Measurements from ENCODE around the gene CDH23. TPM values are rescaled to one million over a fixed set of nuclear protein-coding genes. Genes with fewer than 3 reads are reported as not detected.
A peak's percentile ranks its signal among the peaks of the same experiment; 100 is the strongest.
"Not testable (repeated sequence)": the region's sequence is repeated elsewhere in the genome, so short reads cannot be mapped to it uniquely, and the experiment has no call there.

CDH23 gene
- total RNA-seq, 2 experiments from 2014 or later = 0.16 to 0.61 TPM

DNA sequence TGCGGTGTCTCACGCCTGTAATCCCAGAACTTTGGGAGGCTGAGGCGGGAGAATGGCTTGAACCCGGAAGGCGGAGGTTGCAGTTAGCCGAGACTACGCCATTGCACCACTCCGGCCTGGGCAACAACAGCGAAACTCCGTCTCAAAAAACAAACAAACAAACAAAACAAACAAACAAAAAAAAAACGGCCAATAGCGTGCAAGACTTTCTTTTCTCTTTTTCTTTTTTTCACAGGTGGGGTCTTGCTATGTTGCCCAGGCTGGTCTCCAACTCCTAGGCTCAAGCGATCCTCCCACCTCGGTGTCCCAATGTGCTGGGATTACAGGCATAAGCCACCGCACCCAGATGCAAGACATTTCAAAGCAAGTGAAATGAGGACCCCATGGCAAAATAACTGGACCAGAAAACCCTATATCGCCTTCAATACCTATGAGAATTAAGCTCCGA is 452.8 kb downstream of the CDH23 start:
- Mint-ChIP-seq H3K4me3 (no peak overlapping the region), H3K4me1 (peaks cover 36% of the 10 kb centered on the region), H3K9me3 (ENCODE audit: low read depth) (no peaks in the 10 kb centered on the region), H3K27me3 (peaks cover 3% of the 10 kb centered on the region), H3K27ac (no peak overlapping the region), H3K36me3 (peaks cover 4% of the 10 kb centered on the region)
- ATAC-seq (no peak), DNase-seq (no peak)
- CTCF ChIA-PET = interaction anchor here (1.2 to 3.6 kb wide), 5 partner anchors 7 to 49 kb away, joined by 3 to 23 read pairs (median 5); no protein-coding TSS in a partner anchor

DNA sequence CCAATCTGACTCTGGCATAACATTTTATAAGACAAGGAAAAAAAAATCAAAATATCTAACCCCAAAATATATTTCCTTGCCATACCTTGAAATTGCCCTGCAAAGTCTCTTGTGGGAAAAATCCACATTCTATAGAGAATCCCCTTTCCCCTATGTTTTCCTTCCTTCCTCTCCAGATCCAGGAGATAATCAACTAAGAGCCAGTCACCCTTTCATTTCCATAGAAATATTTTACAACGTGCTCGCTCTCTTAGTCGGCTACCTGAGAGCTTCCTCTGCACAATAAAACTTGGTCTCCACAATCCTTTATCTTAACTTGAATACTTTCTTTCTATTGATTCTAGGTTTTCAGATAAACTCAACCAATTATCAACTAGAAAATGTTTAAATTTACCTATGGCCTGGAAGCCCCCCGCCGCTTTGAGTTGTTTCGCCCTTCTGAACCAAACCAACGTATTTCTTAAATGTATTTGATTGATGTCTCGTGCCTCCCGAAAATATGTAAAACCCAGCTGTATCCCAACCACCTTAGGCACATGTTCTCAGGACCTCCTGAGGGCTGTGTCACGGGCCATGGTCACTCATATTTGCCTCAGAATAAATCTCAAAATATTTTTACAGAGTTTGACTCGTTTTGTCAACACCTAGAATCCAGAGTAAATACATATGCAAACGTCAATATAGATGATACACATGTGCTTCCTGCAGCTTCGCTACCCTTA is 453.5 kb downstream of the CDH23 start:
- CTCF ChIA-PET = interaction anchor here (0.8 to 3.6 kb wide), 7 partner anchors 8 to 198 kb away, joined by 3 to 23 read pairs (median 5); partner anchors contain the start of gene VSIR
- H3K27ac Mint-ChIP-seq = peak overlapping the region; percentile 78
- peaks cover 3% of the 10 kb centered on the region for H3K27me3 Mint-ChIP-seq
- peak overlapping the region; percentile 84 for H3K4me3 Mint-ChIP-seq
- peaks cover 31% of the 10 kb centered on the region for H3K4me1 Mint-ChIP-seq
- no peak for DNase-seq
- no peaks in the 10 kb centered on the region for H3K9me3 Mint-ChIP-seq (ENCODE audit: low read depth)
- peaks cover 2% of the 10 kb centered on the region for H3K36me3 Mint-ChIP-seq
- no peak for ATAC-seq

DNA sequence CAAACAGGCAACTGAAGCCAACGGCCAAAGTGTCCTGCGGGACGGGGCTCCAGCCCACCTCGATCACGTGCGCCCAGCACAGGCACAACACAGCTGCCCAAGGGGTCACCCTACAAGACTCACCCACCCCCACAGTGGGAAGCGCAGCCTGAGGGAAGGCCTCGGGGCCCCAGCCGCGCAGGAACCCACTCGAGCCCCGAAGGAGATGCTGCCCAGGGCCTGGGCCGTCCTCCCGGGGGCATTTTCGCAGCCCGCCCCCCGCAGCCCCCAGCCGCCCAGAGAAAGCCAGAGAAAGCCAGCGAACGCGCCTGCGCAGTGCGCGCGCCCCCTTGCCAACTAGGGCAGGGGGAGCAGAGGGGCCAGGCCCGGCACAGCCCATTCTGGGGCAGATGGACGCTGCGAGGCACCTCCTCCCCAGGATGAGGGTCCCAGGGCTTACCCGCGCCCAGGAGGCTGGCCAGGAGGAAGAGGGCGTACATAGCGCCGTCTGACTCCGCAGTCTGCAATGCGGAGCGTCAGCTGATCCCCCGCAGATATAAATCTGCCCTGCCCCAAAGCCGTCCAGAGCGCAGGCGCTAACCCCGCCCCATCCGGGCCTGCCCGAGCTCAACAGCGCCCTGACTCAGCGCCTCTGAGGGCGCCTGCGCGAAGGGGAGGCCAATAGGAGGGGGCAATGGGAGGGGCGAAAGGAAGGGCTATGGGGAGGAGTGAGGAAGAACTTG is 454.2 kb downstream of the CDH23 start, which contains the start of gene PSAP:
Gene PSAP (minus strand): TSS at position 509 of the 722 bp plus-strand sequence. CDS start 30 bp downstream, at position 479.
- Mint-ChIP-seq H3K9me3 (ENCODE audit: low read depth) (no peaks in the 10 kb centered on the region), H3K27me3 (peaks cover 3% of the 10 kb centered on the region), H3K36me3 (peaks cover 2% of the 10 kb centered on the region), H3K27ac (peak within 1 kb of the TSS; percentile 78), H3K4me3 (peak within 1 kb of the TSS; percentile 84), H3K4me1 (peaks cover 30% of the 10 kb centered on the region)
- peak; percentile 99 for ATAC-seq
- CTCF ChIA-PET = interaction anchor here (0.8 to 3.6 kb wide), 9 partner anchors 8 to 198 kb away, joined by 3 to 23 read pairs (median 4); partner anchors contain the start of gene VSIR
- peak; percentile 99 for DNase-seq

DNA sequence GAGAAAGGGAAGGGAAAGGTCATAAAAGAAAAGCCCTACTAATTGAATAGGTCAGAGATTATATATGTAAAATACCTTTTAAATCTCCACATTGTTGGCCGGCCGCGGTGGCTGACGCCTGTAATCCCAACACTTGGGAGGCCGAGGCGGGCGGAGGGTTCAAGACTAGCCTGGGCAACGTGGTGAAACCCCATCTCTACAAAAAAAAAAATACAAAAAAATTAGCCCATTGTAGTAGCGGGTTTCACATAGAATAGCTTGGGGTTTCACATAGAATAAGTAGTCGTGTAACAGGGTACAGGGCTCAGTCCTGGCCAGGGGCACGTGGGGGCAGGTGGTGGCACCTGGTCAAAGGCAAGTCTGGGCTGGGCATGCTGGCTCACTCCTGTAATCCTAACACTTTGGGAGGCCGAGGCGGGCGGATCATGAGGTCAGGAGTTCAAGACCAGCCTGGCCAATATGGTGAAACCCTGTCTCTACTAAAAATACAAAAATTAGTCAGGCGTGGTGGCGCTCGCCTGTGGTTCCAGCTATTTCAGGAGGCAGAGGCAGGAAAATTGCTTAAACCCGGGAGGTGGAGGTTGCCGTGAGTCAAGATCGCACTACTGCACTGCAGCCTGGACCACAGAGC is 454.9 kb downstream of the CDH23 start:
- not testable (repeated sequence) for ATAC-seq; H3K9me3 Mint-ChIP-seq (ENCODE audit: low read depth); H3K27me3 Mint-ChIP-seq; DNase-seq; H3K36me3 Mint-ChIP-seq
- CTCF ChIA-PET = interaction anchor here (0.9 to 3.6 kb wide), 8 partner anchors 9 to 493 kb away, joined by 3 to 23 read pairs (median 4); partner anchors contain the start of gene VSIR
- Mint-ChIP-seq H3K4me1 (peaks cover 30% of the 10 kb centered on the region), H3K4me3 (peak overlapping the region; percentile 84), H3K27ac (peak overlapping the region; percentile 78)

DNA sequence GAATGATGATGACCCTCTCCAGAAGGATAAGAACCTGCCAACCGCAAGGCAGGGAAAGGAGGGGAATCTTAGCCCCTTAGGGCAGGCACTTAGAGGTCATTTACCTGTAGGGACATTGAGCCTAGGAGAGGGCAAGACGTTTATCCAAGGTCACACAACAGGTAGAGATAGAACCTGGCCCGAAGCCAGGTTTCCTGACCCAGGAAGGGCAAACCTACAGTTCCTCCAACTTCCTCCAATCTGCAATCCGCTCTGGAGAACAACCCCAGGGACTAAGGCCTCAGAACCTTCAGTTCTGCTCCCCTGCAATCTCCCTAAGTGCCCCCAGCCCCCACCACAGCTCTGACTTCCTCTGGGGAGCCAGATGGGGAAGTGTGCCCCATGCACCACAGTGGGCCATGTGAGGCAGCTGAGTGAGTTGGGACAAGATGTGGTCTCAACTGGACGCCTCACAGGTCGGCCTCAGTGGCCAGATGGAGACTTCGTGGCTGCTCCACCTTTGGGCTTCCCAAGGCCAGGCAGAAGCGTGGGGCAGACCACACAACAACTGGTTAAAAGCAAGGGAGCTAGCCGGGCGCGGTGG is 455.7 kb downstream of the CDH23 start:
- CTCF ChIA-PET = interaction anchor here (0.9 to 3.6 kb wide), 3 partner anchors 44 to 492 kb away, joined by 3 to 23 read pairs (median 9); no protein-coding TSS in a partner anchor
- H3K4me3 Mint-ChIP-seq = no peak overlapping the region

DNA sequence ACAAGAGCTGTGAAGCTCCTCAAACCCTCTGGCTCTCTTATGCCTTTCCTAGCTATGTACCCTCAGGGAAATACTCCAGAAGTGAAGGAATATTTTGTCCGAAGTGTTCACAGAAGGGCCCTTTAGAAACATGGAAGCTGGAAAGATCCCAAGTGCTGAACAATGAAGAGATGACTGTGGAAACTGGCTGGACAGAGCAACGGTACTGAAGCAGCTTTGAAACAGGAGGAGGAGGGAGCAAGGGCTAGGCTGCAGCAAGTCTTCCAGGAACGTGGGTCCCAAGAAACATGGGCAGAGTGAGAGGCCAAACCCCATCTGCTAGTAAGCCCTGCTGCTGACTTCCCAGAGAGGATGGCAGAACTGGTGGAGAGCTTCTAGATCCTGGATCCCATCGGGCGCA is 457.3 kb downstream of the CDH23 start:
- Mint-ChIP-seq H3K36me3 (peaks cover 2% of the 10 kb centered on the region), H3K27me3 (peaks cover 3% of the 10 kb centered on the region), H3K4me1 (peaks cover 19% of the 10 kb centered on the region), H3K9me3 (ENCODE audit: low read depth) (no peaks in the 10 kb centered on the region), H3K27ac (no peak overlapping the region), H3K4me3 (no peak overlapping the region)
- ATAC-seq (no peak), DNase-seq (no peak)
- CTCF ChIA-PET = interaction anchor here (0.6 to 1.9 kb wide), 3 partner anchors 27 to 399 kb away, joined by 3 to 9 read pairs (median 3); no protein-coding TSS in a partner anchor

More for the DNA sequence above, 455.7 kb downstream of the CDH23 start:
- H3K36me3 Mint-ChIP-seq = peaks cover 2% of the 10 kb centered on the region
- peaks cover 30% of the 10 kb centered on the region for H3K4me1 Mint-ChIP-seq
- no peak for ATAC-seq
- no peaks in the 10 kb centered on the region for H3K9me3 Mint-ChIP-seq (ENCODE audit: low read depth)
- no peak overlapping the region for H3K27ac Mint-ChIP-seq
- peaks cover 3% of the 10 kb centered on the region for H3K27me3 Mint-ChIP-seq
- DNase-seq = no peak

DNA sequence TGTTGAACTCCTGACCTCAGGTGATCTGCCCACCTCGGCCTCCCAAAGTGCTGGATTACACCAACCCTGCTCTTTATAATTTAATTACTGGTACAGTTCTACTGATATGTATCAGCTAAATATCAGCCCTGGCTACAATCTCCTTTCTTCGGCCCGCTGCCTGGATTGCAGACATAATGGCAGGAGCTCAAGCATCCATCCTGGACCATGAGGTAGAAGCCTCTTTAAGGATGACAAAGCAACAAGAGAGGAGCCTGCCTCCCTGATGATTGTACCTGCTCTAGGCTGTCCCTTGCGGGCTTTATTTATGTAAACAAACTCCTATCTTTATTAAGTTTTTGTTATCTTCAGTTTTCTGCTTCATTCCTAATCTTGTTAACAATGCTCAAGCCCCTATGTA is 459.9 kb downstream of the CDH23 start:
- peaks cover 3% of the 10 kb centered on the region for H3K27me3 Mint-ChIP-seq
- peaks cover 10% of the 10 kb centered on the region for H3K4me1 Mint-ChIP-seq
- H3K36me3 Mint-ChIP-seq = no peaks in the 10 kb centered on the region
- H3K4me3 Mint-ChIP-seq = no peak overlapping the region
- no peak overlapping the region for H3K27ac Mint-ChIP-seq
- CTCF ChIA-PET = interaction anchor here (1.7 kb wide), 1 partner anchor 40 kb away, joined by 4 read pairs; no protein-coding TSS in a partner anchor
- H3K9me3 Mint-ChIP-seq (ENCODE audit: low read depth) = no peaks in the 10 kb centered on the region
- DNase-seq (no peak), ATAC-seq (no peak)

DNA sequence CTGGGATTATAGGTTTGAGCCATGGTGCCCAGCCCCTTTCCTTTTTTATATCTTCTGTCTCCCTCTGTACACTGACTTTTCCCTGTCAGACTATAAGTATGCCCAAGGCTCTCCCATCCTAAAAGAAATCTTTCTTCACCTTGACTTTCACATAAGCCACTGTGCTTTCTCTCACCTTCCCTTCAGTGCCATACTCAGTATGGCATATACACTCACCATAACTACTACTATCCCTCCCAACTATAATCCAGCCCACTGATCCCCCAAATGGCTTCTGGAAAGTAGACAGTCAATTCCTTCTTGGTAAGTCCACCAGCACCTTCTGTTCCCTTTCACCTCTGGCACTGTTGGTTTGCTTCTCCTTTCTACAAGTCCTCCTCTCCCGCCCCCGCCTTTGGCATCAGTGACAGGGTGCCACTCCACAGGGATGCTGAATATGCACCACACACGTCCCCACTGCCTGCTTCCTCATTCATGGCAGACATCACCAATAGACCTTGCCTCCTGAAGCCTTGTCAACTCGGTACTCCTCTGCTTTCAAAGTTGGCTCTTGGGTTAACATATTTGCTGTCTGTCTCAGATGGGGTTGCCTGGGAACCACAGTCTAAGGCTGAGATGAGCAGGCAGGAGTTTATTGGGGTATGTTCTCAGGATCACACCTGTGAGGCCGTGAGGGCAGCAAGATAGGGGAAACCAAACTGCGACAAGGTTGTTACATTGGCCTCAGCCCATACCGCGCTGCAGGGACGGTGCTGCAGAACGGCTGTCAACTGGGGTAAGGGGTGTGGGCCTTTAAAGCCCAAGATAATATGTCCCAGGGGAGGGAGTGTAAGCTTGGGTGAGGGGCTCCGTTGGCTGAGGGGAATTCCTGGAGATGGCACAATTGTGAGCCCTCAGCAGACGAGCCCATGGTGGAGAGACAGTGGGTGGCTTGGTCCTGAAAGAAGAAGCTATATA is 461.5 kb downstream of the CDH23 start:
- Mint-ChIP-seq H3K27me3 (peaks cover 3% of the 10 kb centered on the region), H3K4me3 (no peak overlapping the region), H3K36me3 (no peaks in the 10 kb centered on the region), H3K27ac (no peak overlapping the region), H3K4me1 (peaks cover 9% of the 10 kb centered on the region), H3K9me3 (ENCODE audit: low read depth) (no peaks in the 10 kb centered on the region)
- no peak for DNase-seq
- ATAC-seq = no peak
- CTCF ChIA-PET = interaction anchor here (0.7 to 2.6 kb wide), 3 partner anchors 38 to 179 kb away, joined by 3 to 14 read pairs (median 4); no protein-coding TSS in a partner anchor

DNA sequence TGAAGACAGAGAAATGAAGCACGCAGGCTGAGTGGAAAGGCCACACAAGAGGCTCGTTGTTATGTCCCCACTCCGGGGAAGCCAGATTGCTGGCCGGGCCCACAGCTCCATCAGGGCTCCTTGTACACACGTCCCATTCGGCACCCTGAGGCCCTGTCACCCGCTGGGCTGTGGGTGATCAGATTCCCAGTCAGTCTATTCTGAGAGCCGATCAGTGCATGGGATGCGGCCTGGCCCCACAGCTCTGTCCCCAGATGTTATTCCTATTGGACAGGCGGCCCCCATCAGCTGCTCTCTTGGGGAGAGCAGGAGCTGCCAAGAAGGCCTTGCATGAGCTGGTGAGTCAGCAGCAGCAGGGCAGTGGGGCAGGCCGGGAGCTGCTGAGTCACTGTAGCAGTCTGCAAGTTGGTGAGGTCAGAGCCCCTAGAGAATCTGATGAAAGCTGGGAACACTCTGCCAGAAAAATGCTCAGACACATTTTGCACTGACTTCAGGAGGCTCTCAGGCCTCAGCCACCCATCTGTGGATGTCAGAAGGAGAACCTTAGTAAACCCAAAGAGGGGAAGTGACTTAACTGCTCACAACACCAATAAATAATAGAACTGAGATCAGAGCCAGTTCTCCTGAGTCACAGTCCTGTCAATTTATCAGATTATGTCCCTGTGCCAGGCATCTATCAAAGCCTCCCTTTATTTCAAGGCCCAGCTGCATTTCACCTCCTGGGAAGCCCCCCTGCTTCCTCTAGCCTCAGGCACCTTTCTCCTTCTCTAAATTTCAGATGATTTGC is 463.7 kb downstream of the CDH23 start:
- H3K27ac Mint-ChIP-seq = peak overlapping the region; percentile 35
- peak; percentile 57 for DNase-seq
- H3K4me1 Mint-ChIP-seq = peaks cover 9% of the 10 kb centered on the region
- no peak overlapping the region for H3K4me3 Mint-ChIP-seq
- peak; percentile 89 for ATAC-seq
- H3K27me3 Mint-ChIP-seq = no peaks in the 10 kb centered on the region
- H3K36me3 Mint-ChIP-seq = no peaks in the 10 kb centered on the region
- CTCF ChIA-PET = interaction anchor here (1.0 to 2.6 kb wide), 6 partner anchors 9 to 49 kb away, joined by 3 to 14 read pairs (median 3); partner anchors contain the start of gene PSAP
- H3K9me3 Mint-ChIP-seq (ENCODE audit: low read depth) = no peaks in the 10 kb centered on the region

DNA sequence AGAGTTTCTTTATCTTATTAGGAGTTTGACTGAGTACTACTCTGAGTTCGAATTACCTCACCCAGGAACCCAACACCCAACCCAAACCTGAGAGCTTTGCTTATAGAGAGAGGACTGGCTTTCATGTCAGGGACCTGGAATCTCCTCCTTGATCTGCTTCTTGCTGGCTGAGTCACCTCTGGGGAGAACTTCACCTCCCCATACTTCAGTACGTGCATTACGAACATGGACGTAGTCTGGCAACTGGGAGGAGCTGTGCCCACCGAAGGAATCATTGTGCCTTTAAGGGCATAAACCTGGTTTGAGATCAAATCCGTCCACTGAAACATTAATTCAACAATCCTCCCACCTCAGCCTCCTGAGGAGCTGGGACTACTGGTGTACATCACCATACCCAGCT is 466.5 kb downstream of the CDH23 start:
- H3K27me3 Mint-ChIP-seq = peaks cover 5% of the 10 kb centered on the region
- CTCF ChIA-PET = no interaction called here
- no peak overlapping the region for H3K4me3 Mint-ChIP-seq
- ATAC-seq = no peak
- no peaks in the 10 kb centered on the region for H3K36me3 Mint-ChIP-seq
- no peak overlapping the region for H3K27ac Mint-ChIP-seq
- no peaks in the 10 kb centered on the region for H3K9me3 Mint-ChIP-seq (ENCODE audit: low read depth)
- peaks cover 10% of the 10 kb centered on the region for H3K4me1 Mint-ChIP-seq
- no peak for DNase-seq

DNA sequence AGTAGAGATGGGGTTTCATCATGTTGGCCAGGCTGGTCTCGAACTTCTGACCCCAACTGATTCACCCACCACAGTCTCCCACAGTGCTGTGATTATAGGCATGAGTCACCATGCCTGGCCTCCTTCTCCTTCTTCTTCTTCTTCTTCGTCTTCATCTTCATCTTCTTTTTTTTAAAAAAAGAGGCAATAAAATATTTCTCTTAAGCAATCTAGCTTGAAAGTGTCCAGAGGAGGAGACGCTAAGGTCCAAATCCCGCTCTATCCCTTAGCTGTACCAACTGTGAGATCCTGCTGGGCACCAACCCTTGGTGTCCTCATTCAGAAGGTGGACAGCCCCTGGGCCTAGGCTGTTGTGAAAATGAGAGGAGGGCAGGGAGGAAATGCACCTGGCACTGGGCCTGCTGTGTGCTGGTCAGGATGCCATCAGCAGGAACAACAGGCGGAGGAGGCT is 468.2 kb downstream of the CDH23 start:
- Mint-ChIP-seq H3K27ac (no peak overlapping the region), H3K4me1 (peaks cover 12% of the 10 kb centered on the region), H3K4me3 (no peak overlapping the region), H3K9me3 (ENCODE audit: low read depth) (no peaks in the 10 kb centered on the region), H3K36me3 (no peaks in the 10 kb centered on the region), H3K27me3 (peaks cover 5% of the 10 kb centered on the region)
- CTCF ChIA-PET = interaction anchor here (1.0 kb wide), 1 partner anchor 31 kb away, joined by 3 read pairs; no protein-coding TSS in a partner anchor
- DNase-seq (no peak), ATAC-seq (no peak)
